WTC11 (cell line): ENCODE data around the gene PLA2G2D.

ENCODE experiments used
- ATF6 ChIP-seq: sonication (generic); formaldehyde crosslinking; IDR thresholded peaks from 2 replicates; pipeline ENCODE4 v1.8.1; 2023; ENCODE audit warnings: mild to moderate bottlenecking, missing genetic modification reagents
- CTCF ChIP-seq: fragments of 200-600 bp; IDR thresholded peaks from 2 replicates; pipeline ENCODE4 v1.8.0; 2022; ENCODE audit warnings: antibody characterized with exemption
- GABPB1 ChIP-seq: sonication (generic); formaldehyde crosslinking; IDR thresholded peaks from 2 replicates; pipeline ENCODE4 v1.8.1; 2023; ENCODE audit warnings: mild to moderate bottlenecking, missing genetic modification reagents
- HMGA2 ChIP-seq: fragments of 250-450 bp; sonication (Bioruptor Pico); IDR thresholded peaks from 2 replicates; pipeline ENCODE4 v1.4.0; 2021; ENCODE audit warnings: mild to moderate bottlenecking, moderate library complexity
- JUN ChIP-seq: sonication (generic); formaldehyde crosslinking; IDR thresholded peaks from 2 replicates; pipeline ENCODE4 v1.8.0; 2023; ENCODE audit warnings: mild to moderate bottlenecking, missing genetic modification reagents

- TF ChIP-seq CTCF: no peak
- no peak for TF ChIP-seq HMGA2 (CRISPR knock-in tag)
- no peak for TF ChIP-seq JUN (CRISPR knock-in tag)
- no peak for TF ChIP-seq GABPB1 (CRISPR knock-in tag)
- no peak for TF ChIP-seq ATF6 (CRISPR knock-in tag)
Observed at GRCh38 chr1:20083178-20083944, 36.0 kb downstream of the PLA2G2D start.
